ENCODE data around the gene ACOT2.
"Not testable (repeated sequence)": the region's sequence is repeated elsewhere in the genome, so short reads cannot be mapped to it uniquely, and the experiment has no call there.

The ACOT2 gene

GRCh38 chr14:73569185-73569958 lies at the start of gene ACOT2:
TSS of gene ACOT2 (plus strand) at chr14:73569213. CDS start at chr14:73569241, 28 bp downstream.
- DNase-seq = peak; percentile 90

GRCh38 chr14:73521229-73521628 lies 47.8 kb upstream of the ACOT2 start:
- no peak for DNase-seq

DNA sequence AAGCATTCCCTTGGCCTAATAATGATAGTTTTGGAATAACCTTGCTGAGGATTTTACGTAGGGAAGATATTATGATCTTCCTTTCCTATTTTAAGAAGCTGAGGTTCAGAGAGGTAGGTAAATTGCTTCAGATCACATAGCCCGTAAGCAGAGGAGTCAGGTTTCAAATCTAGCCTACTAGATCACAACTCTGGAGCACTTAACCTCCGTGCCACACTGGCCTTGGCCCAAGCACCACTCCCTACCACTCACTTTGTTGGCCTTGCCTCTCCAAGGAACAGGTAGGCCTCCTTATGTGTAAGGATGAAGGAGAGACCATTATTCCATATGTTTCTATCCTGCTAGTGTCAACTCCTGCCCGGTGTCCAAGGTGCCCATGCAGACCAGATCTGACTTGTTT lies 44.5 kb upstream of the ACOT2 start:
- DNase-seq = no peak

- DNase-seq = no peak
Measured at GRCh38 chr14:73526036-73526984, 42.7 kb upstream of the ACOT2 start.

GRCh38 chr14:73529356-73529755 lies 39.7 kb upstream of the ACOT2 start:
- not testable (repeated sequence) for DNase-seq

DNA sequence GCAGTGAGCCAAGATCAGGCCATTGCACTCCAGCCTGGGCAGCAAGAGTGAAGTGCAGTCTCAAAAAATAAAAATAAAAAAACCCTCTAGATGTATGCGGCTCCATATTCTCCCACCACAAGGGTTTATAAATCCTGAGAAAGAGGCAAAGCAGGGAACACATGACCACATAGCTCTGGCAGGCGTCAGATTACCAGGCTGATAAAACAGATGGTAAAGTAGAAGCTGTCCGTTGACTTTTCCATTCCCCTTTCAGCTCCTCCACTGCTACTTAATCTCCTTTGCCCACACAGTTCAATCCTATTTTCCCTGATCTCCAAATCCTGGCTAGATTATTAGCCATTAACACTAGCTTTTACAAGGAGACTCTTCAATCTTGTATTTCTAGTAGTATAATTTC lies 37.0 kb upstream of the ACOT2 start:
- not testable (repeated sequence) for DNase-seq

DNA sequence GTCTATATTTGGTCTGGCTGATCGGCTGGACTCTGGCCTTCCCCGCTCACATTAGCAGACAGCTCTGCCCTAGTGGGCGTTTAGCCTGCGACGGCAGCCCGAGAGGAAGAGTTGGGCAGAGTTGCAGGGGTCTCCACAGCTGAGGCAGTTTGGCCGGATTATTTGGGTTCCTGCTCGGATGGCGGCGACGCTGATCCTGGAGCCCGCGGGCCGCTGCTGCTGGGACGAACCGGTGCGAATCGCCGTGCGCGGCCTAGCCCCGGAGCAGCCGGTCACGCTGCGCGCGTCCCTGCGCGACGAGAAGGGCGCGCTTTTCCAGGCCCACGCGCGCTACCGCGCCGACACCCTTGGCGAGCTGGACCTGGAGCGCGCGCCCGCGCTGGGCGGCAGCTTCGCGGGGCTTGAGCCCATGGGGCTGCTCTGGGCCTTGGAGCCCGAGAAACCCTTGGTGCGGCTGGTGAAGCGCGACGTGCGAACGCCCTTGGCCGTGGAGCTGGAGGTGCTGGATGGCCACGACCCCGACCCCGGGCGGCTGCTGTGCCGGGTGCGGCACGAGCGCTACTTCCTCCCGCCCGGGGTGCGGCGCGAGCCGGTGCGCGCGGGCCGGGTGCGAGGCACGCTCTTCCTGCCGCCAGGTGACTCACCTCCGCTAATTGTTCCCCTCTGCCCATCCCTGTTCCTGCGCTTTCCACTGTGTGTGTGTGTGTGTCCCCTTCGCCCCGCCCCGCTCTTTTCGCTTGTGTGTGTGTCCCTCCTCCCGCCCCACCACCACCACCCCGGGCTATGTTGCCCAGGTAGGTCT lies 31.6 kb upstream of the ACOT2 start:
- not testable (repeated sequence) for DNase-seq

DNA sequence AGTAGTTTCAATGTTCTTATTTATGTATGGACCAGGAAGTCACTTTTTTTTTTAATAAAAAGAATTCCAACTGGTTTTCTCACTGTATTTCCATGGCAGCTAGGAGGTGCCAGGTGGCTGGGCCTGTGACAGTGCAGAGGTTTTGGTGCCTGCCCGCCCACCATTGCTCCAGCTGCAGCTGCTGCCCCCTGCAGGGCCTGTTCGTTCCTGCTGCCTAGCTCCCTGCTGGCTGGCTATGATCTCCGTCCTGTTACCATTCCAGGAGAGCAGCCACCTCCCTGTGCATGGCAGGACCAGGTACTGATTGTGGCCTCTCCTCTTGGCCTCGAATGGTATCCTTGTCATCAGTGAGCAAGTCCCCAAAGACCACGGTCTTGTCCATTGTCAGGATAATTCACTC lies 30.0 kb upstream of the ACOT2 start:
- DNase-seq = peak; percentile 47

- not testable (repeated sequence) for DNase-seq
Measured at GRCh38 chr14:73542961-73543360, 26.1 kb upstream of the ACOT2 start.

DNA sequence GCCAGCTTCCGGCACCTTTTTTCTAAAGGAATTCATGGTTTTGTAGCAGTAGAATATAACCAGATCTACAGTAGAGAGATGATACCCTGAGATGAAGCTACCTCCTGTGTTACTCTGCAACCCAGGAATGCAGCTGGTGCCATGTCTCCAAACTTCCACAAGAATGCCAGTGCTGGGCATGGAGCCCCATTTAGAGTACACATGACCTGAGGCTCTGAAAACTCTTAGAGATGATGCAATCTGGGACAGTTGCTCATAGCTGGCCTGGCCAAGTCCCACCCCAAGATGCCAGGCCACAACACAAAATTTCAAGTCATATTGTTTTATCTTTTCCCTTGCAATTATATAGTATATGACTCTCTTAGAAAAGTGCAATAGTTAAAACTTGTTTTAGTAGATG lies 23.7 kb upstream of the ACOT2 start:
- DNase-seq = not testable (repeated sequence)

DNA sequence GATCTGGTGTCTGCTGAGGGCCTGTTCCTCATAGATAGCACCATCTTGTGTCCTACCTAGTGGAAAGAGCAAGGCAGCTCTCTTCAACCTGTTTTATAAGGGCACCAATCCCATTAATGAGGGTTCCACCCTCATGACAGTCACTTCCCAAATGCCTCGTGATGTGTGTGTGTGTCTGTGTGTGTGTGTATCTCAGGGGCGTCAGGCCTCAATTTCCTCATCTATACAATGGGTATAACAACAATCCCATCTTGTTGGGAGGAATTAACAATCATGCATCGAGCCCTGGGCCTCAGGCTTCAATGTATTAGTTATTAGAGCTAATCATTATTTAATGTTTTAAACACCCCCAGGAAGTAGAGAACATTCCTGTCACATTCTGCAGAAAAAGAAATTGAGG lies 19.9 kb upstream of the ACOT2 start:
- not testable (repeated sequence) for DNase-seq

- DNase-seq = not testable (repeated sequence)
Measured at GRCh38 chr14:73549889-73550524, 19.0 kb upstream of the ACOT2 start.

DNA sequence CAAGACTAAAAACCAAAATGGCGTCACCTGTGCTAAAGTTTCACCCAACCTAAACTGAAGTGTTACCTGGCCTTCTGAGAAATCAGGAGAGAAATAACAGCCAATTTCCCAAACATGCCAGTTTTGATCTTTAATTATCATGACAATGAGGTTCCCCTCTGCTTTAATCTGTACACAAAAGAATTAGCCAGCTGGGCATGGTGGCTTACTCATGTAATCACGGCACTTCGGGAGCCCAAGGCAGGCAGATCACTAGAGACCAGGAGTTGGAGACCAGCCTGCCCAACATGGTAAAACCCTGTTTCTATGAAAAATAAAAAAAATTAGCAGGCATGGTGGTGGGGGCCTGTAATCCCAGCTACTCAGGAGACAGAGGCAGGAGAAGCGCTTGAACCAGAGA lies 15.2 kb upstream of the ACOT2 start:
- DNase-seq = no peak

- DNase-seq = not testable (repeated sequence)
Measured at GRCh38 chr14:73557201-73557600, 11.8 kb upstream of the ACOT2 start.

DNA sequence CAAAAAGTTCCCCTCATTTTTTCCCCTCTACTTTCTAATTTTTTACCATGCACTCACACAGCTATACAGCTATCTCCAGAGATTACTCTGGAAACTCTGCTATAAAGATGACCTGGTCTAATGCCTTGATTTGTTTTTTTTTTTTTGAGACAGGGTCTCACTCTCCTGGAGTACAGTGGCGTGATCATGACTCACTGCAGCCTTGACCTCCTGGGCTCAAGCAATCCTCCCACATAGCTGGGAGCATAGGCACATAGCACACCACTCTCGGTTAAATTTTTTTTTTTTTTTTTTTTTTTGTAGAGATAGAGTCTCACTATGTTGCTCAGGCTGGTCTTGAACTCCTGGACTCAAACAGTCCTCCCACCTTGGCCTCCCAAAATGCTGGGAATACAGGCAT lies 10.8 kb upstream of the ACOT2 start:
- not testable (repeated sequence) for DNase-seq

DNA sequence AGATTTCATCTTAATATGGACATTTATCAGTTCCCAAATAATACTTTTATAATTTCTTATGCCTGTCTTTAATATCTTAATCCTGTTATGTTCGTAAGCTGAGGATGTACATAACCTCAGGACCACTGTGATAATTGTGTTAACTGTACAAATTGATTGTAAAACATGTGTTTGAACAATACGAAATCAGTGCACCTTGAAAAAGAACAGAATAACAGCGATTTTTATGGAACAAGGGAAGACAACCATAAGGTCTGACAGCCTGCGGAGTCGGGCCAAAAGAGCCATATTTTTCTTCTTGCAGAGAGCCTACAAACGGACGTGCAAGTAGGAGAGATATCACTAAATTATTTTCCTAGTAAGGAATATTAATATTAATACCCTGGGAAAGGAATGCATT lies 6.8 kb upstream of the ACOT2 start:
- DNase-seq = not testable (repeated sequence)

DNA sequence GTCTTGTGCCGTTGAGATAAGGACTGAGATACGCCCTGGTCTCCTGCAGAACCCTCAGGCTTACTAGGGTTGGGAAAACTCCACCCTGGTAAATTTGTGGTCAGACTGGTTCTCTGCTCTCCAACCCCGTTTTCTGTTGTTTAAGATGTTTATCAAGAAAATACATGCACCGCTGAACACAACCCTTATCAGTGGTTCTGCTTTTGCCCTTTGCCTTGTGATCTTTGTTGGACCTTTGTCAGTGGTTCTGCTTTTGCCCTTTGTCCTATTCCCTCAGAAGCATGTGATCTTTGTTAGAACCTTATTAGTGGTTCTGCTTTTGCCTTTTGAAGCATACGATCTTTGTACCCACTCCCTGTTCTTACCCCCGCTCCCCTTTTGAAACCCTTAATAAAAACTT lies 6.3 kb upstream of the ACOT2 start:
- not testable (repeated sequence) for DNase-seq

GRCh38 chr14:73566431-73566830 lies 2.6 kb upstream of the ACOT2 start:
- not testable (repeated sequence) for DNase-seq

- DNase-seq = not testable (repeated sequence)
Measured at GRCh38 chr14:73566935-73567334, 2.1 kb upstream of the ACOT2 start.

- no peak for DNase-seq
Measured at GRCh38 chr14:73567358-73567757, 1.7 kb upstream of the ACOT2 start.

GRCh38 chr14:73567951-73568885 lies 795 bp upstream of the ACOT2 start:
- DNase-seq = peak; percentile 28

Measured in activated naive CD4-positive, alpha-beta T cell treated with anti-CD3 and anti-CD28 coated beads, Interleukin-2, amount 50 U/mL, for 16 hours (primary cell).